Activated T-helper 2 cell treated with anti-CD3 and anti-CD28 coated beads, Interferon-gamma antibody, Interleukin-2, Interleukin-4, amounts not matched to agents 10 μg/mL and 5 μg/mL and 100 μg/mL, durations not matched to agents 14 hours and 24 hours and 36 hours (primary cell): ENCODE results near the gene FRMPD2. TPM values are rescaled to one million over a fixed set of nuclear protein-coding genes. Genes with fewer than 3 reads are reported as not detected.
"Not testable (repeated sequence)": the region's sequence is repeated elsewhere in the genome, so short reads cannot be mapped to it uniquely, and the experiment has no call there.

Experiments
- DNase-seq: peaks from one replicate; pipeline ENCODE4 v3.0.0; 2021; ENCODE audit warnings: low spot score
- H3K27ac Mint-ChIP-seq: one replicate; pipeline ENCODE4 v1.8.0; 2021; ENCODE audit warnings: mixed read lengths
- H3K27me3 Mint-ChIP-seq: one replicate; pipeline ENCODE4 v1.8.0; 2021; ENCODE audit warnings: low read depth, mixed read lengths
- H3K36me3 Mint-ChIP-seq: one replicate; pipeline ENCODE4 v1.8.0; 2021; ENCODE audit warnings: low read depth, mixed read lengths
- H3K4me1 Mint-ChIP-seq: one replicate; pipeline ENCODE4 v1.8.0; 2021; ENCODE audit warnings: low read depth, mixed read lengths
- H3K4me3 Mint-ChIP-seq: one replicate; pipeline ENCODE4 v1.8.0; 2021; ENCODE audit warnings: low read depth, mild to moderate bottlenecking, moderate library complexity, mixed read lengths
- H3K9me3 Mint-ChIP-seq: one replicate; pipeline ENCODE4 v1.8.0; 2021; ENCODE audit warnings: mixed read lengths
- intact Hi-C: fragments of 100-400 bp; cut with micrococcal nuclease; formaldehyde crosslinking; loops from one replicate; pipeline ENCODE4 v1.15.1; 2023
- total RNA-seq: library from RNA; stranded (reverse); gene quantifications from 2 replicates; pipeline ENCODE4 v1.2.3, GENCODE V29; 2022

FRMPD2 gene
- total RNA-seq, 1 donor from 2014 or later: 0.09 TPM

- no peak overlapping the region for H3K27ac Mint-ChIP-seq
- H3K36me3 Mint-ChIP-seq: no peaks in the 10 kb centered on the region
- H3K4me3 Mint-ChIP-seq: no peak overlapping the region
- peaks cover 1% of the 10 kb centered on the region for H3K4me1 Mint-ChIP-seq
- peaks cover 3% of the 10 kb centered on the region for H3K9me3 Mint-ChIP-seq
- intact Hi-C loops: no loop called here
- no peak for DNase-seq
- peaks cover 2% of the 10 kb centered on the region for H3K27me3 Mint-ChIP-seq
These were observed 78.7 kb downstream of the FRMPD2 start for GRCh38 chr10:48195803-48196202.

GRCh38 chr10:48194830-48195229 lies 79.7 kb downstream of the FRMPD2 start:
- intact Hi-C loops: no loop called here
- H3K36me3 Mint-ChIP-seq: no peaks in the 10 kb centered on the region
- H3K27ac Mint-ChIP-seq: no peak overlapping the region
- no peak for DNase-seq
- peaks cover 3% of the 10 kb centered on the region for H3K9me3 Mint-ChIP-seq
- peaks cover 1% of the 10 kb centered on the region for H3K4me1 Mint-ChIP-seq
- no peak overlapping the region for H3K4me3 Mint-ChIP-seq
- H3K27me3 Mint-ChIP-seq: no peaks in the 10 kb centered on the region

- DNase-seq: no peak
- no peaks in the 10 kb centered on the region for H3K9me3 Mint-ChIP-seq
- no peak overlapping the region for H3K27ac Mint-ChIP-seq
- intact Hi-C loops: no loop called here
- no peak overlapping the region for H3K4me3 Mint-ChIP-seq
- H3K4me1 Mint-ChIP-seq: no peaks in the 10 kb centered on the region
- H3K36me3 Mint-ChIP-seq: no peaks in the 10 kb centered on the region
- H3K27me3 Mint-ChIP-seq: no peaks in the 10 kb centered on the region
These were observed 80.9 kb downstream of the FRMPD2 start for GRCh38 chr10:48193556-48193955.

GRCh38 chr10:48192881-48193450 lies 81.5 kb downstream of the FRMPD2 start:
- no peaks in the 10 kb centered on the region for H3K9me3 Mint-ChIP-seq
- DNase-seq: no peak
- H3K36me3 Mint-ChIP-seq: no peaks in the 10 kb centered on the region
- intact Hi-C loops: no loop called here
- no peaks in the 10 kb centered on the region for H3K27me3 Mint-ChIP-seq
- H3K27ac Mint-ChIP-seq: no peak overlapping the region
- H3K4me1 Mint-ChIP-seq: no peaks in the 10 kb centered on the region
- H3K4me3 Mint-ChIP-seq: no peak overlapping the region

GRCh38 chr10:48187713-48188485 lies 86.6 kb downstream of the FRMPD2 start:
- H3K27ac Mint-ChIP-seq: no peak overlapping the region
- H3K36me3 Mint-ChIP-seq: no peaks in the 10 kb centered on the region
- H3K4me3 Mint-ChIP-seq: no peak overlapping the region
- no peaks in the 10 kb centered on the region for H3K4me1 Mint-ChIP-seq
- H3K27me3 Mint-ChIP-seq: peaks cover 12% of the 10 kb centered on the region
- no peak for DNase-seq
- intact Hi-C loops: no loop called here
- no peaks in the 10 kb centered on the region for H3K9me3 Mint-ChIP-seq

GRCh38 chr10:48187126-48187525 lies 87.4 kb downstream of the FRMPD2 start:
- Mint-ChIP-seq H3K27ac (no peak overlapping the region), H3K9me3 (no peaks in the 10 kb centered on the region), H3K4me3 (no peak overlapping the region), H3K4me1 (no peaks in the 10 kb centered on the region), H3K36me3 (no peaks in the 10 kb centered on the region), H3K27me3 (peaks cover 12% of the 10 kb centered on the region)
- no peak for DNase-seq
- intact Hi-C loops: no loop called here

GRCh38 chr10:48186264-48186804 lies 88.2 kb downstream of the FRMPD2 start:
- H3K27me3 Mint-ChIP-seq: peaks cover 12% of the 10 kb centered on the region
- H3K36me3 Mint-ChIP-seq, H3K9me3 Mint-ChIP-seq, intact Hi-C loops, H3K27ac Mint-ChIP-seq, H3K4me3 Mint-ChIP-seq, DNase-seq, H3K4me1 Mint-ChIP-seq: not testable (repeated sequence)

GRCh38 chr10:48184224-48184623 lies 90.3 kb downstream of the FRMPD2 start:
- intact Hi-C loops: no loop called here
- H3K4me3 Mint-ChIP-seq: no peak overlapping the region
- no peak overlapping the region for H3K27ac Mint-ChIP-seq
- DNase-seq: no peak
- peaks cover 12% of the 10 kb centered on the region for H3K27me3 Mint-ChIP-seq
- H3K9me3 Mint-ChIP-seq: no peaks in the 10 kb centered on the region
- no peaks in the 10 kb centered on the region for H3K4me1 Mint-ChIP-seq
- no peaks in the 10 kb centered on the region for H3K36me3 Mint-ChIP-seq

GRCh38 chr10:48172715-48173114 lies 101.8 kb downstream of the FRMPD2 start:
- H3K4me1 Mint-ChIP-seq, intact Hi-C loops, H3K36me3 Mint-ChIP-seq, H3K9me3 Mint-ChIP-seq, DNase-seq, H3K27ac Mint-ChIP-seq, H3K27me3 Mint-ChIP-seq, H3K4me3 Mint-ChIP-seq: not testable (repeated sequence)

GRCh38 chr10:48160670-48161069 lies 113.8 kb downstream of the FRMPD2 start:
- H3K27me3 Mint-ChIP-seq, H3K27ac Mint-ChIP-seq, H3K36me3 Mint-ChIP-seq, DNase-seq, H3K4me3 Mint-ChIP-seq, H3K9me3 Mint-ChIP-seq, intact Hi-C loops, H3K4me1 Mint-ChIP-seq: not testable (repeated sequence)

- H3K36me3 Mint-ChIP-seq, DNase-seq, H3K27ac Mint-ChIP-seq, H3K27me3 Mint-ChIP-seq, H3K4me3 Mint-ChIP-seq, H3K4me1 Mint-ChIP-seq, H3K9me3 Mint-ChIP-seq, intact Hi-C loops: not testable (repeated sequence)
These were observed 114.3 kb downstream of the FRMPD2 start for GRCh38 chr10:48160163-48160562.

GRCh38 chr10:48154211-48155140 lies 120.0 kb downstream of the FRMPD2 start:
- intact Hi-C loops, H3K36me3 Mint-ChIP-seq, DNase-seq, H3K27me3 Mint-ChIP-seq, H3K4me1 Mint-ChIP-seq, H3K9me3 Mint-ChIP-seq, H3K4me3 Mint-ChIP-seq, H3K27ac Mint-ChIP-seq: not testable (repeated sequence)

GRCh38 chr10:48147643-48148042 lies 126.9 kb downstream of the FRMPD2 start:
- H3K27ac Mint-ChIP-seq, DNase-seq, H3K36me3 Mint-ChIP-seq, intact Hi-C loops, H3K4me3 Mint-ChIP-seq, H3K27me3 Mint-ChIP-seq, H3K9me3 Mint-ChIP-seq, H3K4me1 Mint-ChIP-seq: not testable (repeated sequence)
